ENCODE measurements around the gene SF3B2. TPM values are rescaled to one million over a fixed set of nuclear protein-coding genes. Genes with fewer than 3 reads are reported as not detected.
A peak's percentile ranks its signal among the peaks of the same experiment; 100 is the strongest.

Gene SF3B2
- total RNA-seq, 2 donors from 2014 or later: 209 to 254 TPM

- no peaks in the 10 kb centered on the region for H3K9me3 Mint-ChIP-seq
- Histone ChIP-seq H3K36me3 (ENCODE audit: control insufficient read depth, insufficient read depth, low read length) (peaks cover 22% of the 10 kb centered on the region), H3K9me3 (ENCODE audit: control insufficient read depth, low read length) (no peaks in the 10 kb centered on the region), H3K27ac (ENCODE audit: low read depth, low read length) (no peak overlapping the region), H3K27me3 (ENCODE audit: control insufficient read depth, insufficient read depth, low read length, poor library complexity, severe bottlenecking) (no peaks in the 10 kb centered on the region), H3K4me3 (ENCODE audit: low read length) (peak overlapping the region; percentile 12), H3K9ac (ENCODE audit: extremely low read depth, low read length, poor library complexity, severe bottlenecking) (peak overlapping the region; percentile 44), H3K4me1 (ENCODE audit: control insufficient read depth, insufficient read depth, low read length) (peaks cover 27% of the 10 kb centered on the region)
- TF ChIP-seq, protein P1, sequence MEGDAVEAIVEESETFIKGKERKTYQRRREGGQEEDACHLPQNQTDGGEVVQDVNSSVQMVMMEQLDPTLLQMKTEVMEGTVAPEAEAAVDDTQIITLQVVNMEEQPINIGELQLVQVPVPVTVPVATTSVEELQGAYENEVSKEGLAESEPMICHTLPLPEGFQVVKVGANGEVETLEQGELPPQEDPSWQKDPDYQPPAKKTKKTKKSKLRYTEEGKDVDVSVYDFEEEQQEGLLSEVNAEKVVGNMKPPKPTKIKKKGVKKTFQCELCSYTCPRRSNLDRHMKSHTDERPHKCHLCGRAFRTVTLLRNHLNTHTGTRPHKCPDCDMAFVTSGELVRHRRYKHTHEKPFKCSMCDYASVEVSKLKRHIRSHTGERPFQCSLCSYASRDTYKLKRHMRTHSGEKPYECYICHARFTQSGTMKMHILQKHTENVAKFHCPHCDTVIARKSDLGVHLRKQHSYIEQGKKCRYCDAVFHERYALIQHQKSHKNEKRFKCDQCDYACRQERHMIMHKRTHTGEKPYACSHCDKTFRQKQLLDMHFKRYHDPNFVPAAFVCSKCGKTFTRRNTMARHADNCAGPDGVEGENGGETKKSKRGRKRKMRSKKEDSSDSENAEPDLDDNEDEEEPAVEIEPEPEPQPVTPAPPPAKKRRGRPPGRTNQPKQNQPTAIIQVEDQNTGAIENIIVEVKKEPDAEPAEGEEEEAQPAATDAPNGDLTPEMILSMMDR (conservative IDR thresholded peaks at IDR 0.05): no peak
- H3K4me3 Mint-ChIP-seq: peak overlapping the region; percentile 12
- peaks cover 19% of the 10 kb centered on the region for H3K36me3 Mint-ChIP-seq (ENCODE audit: low read depth)
- peaks cover 48% of the 10 kb centered on the region for H3K4me1 Mint-ChIP-seq
- peaks cover 6% of the 10 kb centered on the region for H3K27me3 Mint-ChIP-seq (ENCODE audit: insufficient read depth)
- WGBS, 2 experiments (ENCODE audit: insufficient coverage in 1 of 2, insufficient read length in 1 of 2): 82 to 89% methylated on average over 3 to 4 of the region's 4 CpGs
- peak overlapping the region; percentile 95 for H3K27ac Mint-ChIP-seq
- no peak for DNase-seq
Observed at GRCh38 chr11:66006891-66007176, 45.3 kb upstream of the SF3B2 start.

DNA sequence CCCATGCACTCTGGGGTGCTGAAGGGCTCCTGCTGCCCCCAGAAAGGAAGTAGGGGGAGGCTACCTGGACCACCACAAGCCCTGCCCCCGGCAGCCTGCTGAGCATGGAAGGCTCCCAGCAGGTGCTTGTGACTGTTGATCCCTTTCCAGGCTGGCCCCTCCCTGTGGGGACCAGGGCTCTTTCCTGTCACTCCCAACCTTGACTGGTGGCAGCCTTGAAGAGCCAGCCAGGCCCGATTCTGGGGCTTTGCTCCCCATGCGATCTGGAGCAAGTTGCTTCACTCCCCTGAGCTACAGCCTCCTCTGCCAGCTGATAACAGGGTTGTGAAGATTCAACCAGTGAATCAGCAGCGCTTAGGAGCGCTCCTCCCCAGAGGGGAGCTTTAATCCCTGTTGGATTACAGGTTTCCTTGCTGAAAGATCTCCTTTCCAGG, 44.9 kb upstream of the SF3B2 start:
- H3K4me3 ChIP-seq (ENCODE audit: low read length): peak overlapping the region; percentile 12
- WGBS, 2 experiments (ENCODE audit: insufficient coverage in 1 of 2, insufficient read length in 1 of 2): 37 to 55% methylated on average over 4 to 5 of the region's 5 CpGs
- H3K9ac ChIP-seq (ENCODE audit: extremely low read depth, low read length, poor library complexity, severe bottlenecking): peak overlapping the region; percentile 44
- Mint-ChIP-seq H3K4me3 (peak overlapping the region; percentile 12), H3K4me1 (peaks cover 48% of the 10 kb centered on the region), H3K9me3 (no peaks in the 10 kb centered on the region), H3K27me3 (ENCODE audit: insufficient read depth) (peaks cover 8% of the 10 kb centered on the region), H3K27ac (peak overlapping the region; percentile 95), H3K36me3 (ENCODE audit: low read depth) (peaks cover 19% of the 10 kb centered on the region)
- H3K9me3 ChIP-seq (ENCODE audit: control insufficient read depth, low read length): no peaks in the 10 kb centered on the region
- DNase-seq: peak; percentile 83
- H3K36me3 ChIP-seq (ENCODE audit: control insufficient read depth, insufficient read depth, low read length): peaks cover 22% of the 10 kb centered on the region
- peaks cover 27% of the 10 kb centered on the region for H3K4me1 ChIP-seq (ENCODE audit: control insufficient read depth, insufficient read depth, low read length)
- no peak overlapping the region for H3K27ac ChIP-seq (ENCODE audit: low read depth, low read length)
- H3K27me3 ChIP-seq (ENCODE audit: control insufficient read depth, insufficient read depth, low read length, poor library complexity, severe bottlenecking): no peaks in the 10 kb centered on the region
- TF ChIP-seq, protein P1 (conservative IDR thresholded peaks at IDR 0.05): no peak

GRCh38 chr11:66008095-66008467, 44.1 kb upstream of the SF3B2 start:
- H3K4me1 Mint-ChIP-seq: peaks cover 45% of the 10 kb centered on the region
- no peak overlapping the region for H3K9ac ChIP-seq (ENCODE audit: extremely low read depth, low read length, poor library complexity, severe bottlenecking)
- H3K27ac ChIP-seq (ENCODE audit: low read depth, low read length): no peak overlapping the region
- H3K4me3 Mint-ChIP-seq: no peak overlapping the region
- no peak for DNase-seq
- no peak overlapping the region for H3K4me3 ChIP-seq (ENCODE audit: low read length)
- H3K9me3 Mint-ChIP-seq: no peaks in the 10 kb centered on the region
- peak overlapping the region; percentile 32 for H3K27ac Mint-ChIP-seq
- TF ChIP-seq, protein P1 (conservative IDR thresholded peaks at IDR 0.05): no peak
- no peaks in the 10 kb centered on the region for H3K27me3 ChIP-seq (ENCODE audit: control insufficient read depth, insufficient read depth, low read length, poor library complexity, severe bottlenecking)
- peaks cover 22% of the 10 kb centered on the region for H3K36me3 ChIP-seq (ENCODE audit: control insufficient read depth, insufficient read depth, low read length)
- H3K36me3 Mint-ChIP-seq (ENCODE audit: low read depth): peaks cover 19% of the 10 kb centered on the region
- H3K27me3 Mint-ChIP-seq (ENCODE audit: insufficient read depth): peaks cover 8% of the 10 kb centered on the region
- H3K4me1 ChIP-seq (ENCODE audit: control insufficient read depth, insufficient read depth, low read length): peaks cover 30% of the 10 kb centered on the region
- WGBS, 2 experiments (ENCODE audit: insufficient coverage in 1 of 2, insufficient read length in 1 of 2): 82 to 97% methylated on average over 2 of the region's 2 CpGs
- no peaks in the 10 kb centered on the region for H3K9me3 ChIP-seq (ENCODE audit: control insufficient read depth, low read length)
